ENCODE measurements around the gene HIF3A.

DNA sequence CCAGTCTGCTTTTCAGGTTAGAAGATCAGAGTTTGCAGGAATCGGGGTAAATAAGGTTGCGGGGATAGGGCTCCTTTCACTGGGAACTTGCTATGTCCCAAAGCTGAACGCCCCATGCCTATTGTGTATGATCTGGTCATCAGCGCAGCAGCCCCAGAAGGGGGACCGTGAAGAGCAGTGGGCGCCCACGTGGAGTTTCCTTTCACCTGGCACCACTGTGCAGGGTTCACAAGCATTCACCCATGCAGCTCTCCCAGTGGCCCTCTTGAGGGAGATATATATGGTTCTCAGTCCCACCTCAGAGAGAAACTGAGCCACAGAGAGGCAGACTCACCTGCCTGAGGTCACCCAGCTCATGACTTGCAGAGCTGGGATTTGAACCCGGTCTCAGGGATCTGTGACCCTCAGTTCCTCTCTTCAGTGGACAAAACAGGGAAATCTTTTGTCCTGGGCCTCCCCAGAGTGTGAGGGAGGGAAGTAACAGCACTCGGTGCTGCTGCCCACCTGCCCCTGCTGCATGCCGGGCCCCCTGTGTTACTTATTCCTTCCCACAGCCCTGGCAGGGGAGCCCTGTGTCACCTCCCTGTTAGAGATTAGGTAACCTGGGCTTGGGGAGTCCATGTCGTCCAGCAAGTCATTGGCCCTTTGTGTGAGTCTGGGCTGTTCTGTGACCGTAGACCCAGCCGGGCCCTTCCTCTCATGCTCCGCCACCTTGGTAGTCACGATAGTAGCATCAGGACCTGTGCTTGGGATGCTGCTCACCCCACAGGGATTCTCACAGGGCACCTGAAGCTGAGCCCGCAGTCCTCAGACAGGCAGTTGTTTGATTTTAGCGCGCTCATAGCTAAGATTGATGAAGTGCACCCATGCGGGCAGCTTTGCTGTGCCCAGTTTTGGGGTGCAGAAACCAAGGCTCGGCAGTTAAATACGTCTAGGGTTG lies 78.0 kb downstream of the HIF3A start:
- TF ChIP-seq, protein P1, sequence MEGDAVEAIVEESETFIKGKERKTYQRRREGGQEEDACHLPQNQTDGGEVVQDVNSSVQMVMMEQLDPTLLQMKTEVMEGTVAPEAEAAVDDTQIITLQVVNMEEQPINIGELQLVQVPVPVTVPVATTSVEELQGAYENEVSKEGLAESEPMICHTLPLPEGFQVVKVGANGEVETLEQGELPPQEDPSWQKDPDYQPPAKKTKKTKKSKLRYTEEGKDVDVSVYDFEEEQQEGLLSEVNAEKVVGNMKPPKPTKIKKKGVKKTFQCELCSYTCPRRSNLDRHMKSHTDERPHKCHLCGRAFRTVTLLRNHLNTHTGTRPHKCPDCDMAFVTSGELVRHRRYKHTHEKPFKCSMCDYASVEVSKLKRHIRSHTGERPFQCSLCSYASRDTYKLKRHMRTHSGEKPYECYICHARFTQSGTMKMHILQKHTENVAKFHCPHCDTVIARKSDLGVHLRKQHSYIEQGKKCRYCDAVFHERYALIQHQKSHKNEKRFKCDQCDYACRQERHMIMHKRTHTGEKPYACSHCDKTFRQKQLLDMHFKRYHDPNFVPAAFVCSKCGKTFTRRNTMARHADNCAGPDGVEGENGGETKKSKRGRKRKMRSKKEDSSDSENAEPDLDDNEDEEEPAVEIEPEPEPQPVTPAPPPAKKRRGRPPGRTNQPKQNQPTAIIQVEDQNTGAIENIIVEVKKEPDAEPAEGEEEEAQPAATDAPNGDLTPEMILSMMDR (IDR thresholded peaks at IDR 0.05) = no peak
- TF ChIP-seq POLR2A (IDR thresholded peaks at IDR 0.05) (no peak), EP300 (IDR thresholded peaks at IDR 0.05) (no peak), POLR2AphosphoS5 (IDR thresholded peaks at IDR 0.05) (no peak)

Data from gastroesophageal sphincter (tissue), 3 donors.